Endothelial cell of umbilical vein (primary cell): ENCODE measurements around the gene STMND1. TPM values are rescaled to one million over a fixed set of nuclear protein-coding genes. Genes with fewer than 3 reads are reported as not detected.
"Not testable (repeated sequence)": the region's sequence is repeated elsewhere in the genome, so short reads cannot be mapped to it uniquely, and the experiment has no call there.

ENCODE experiments used
- BruUV-seq: library from RNA; stranded (reverse); fragments of 400-500 nt; replicated peaks from 2 replicates; lab custom pipeline; 2021; lab: Mats Ljungman, UMichigan
- CTCF ChIA-PET: fragments of 300-600, 350-600 bp; sonication (Branson Sonifier 250); formaldehyde crosslinking; loops from one replicate; lab custom pipeline; 2021; ENCODE audit warnings: antibody characterized with exemption, inconsistent platforms; lab: Charles Lee
- POLR2A ChIA-PET: fragments of 300-600, 350-600 bp; sonication (Branson Sonifier 250); formaldehyde crosslinking; loops from one replicate; lab custom pipeline; 2021; ENCODE audit warnings: antibody characterized with exemption, inconsistent platforms; lab: Charles Lee
- DNase-seq: peaks from one replicate; pipeline ENCODE4 v3.0.0-alpha.2; 2011; ENCODE audit warnings: low read depth, low spot score
- FAIRE-seq: peaks from 2 replicates; lab custom pipeline; 2011; peaks lifted over from hg19 to GRCh38; lab: Jason Lieb, UNC
- H2AFZ ChIP-seq: 2 replicates; pipeline ENCODE4 v1.6.0; 2012; ENCODE audit warnings: low read depth, low read length, control low read depth, inconsistent platforms
- H3K27ac ChIP-seq: 2 replicates; pipeline ENCODE4 v1.5.1; 2011; ENCODE audit warnings: low read depth, mild to moderate bottlenecking, control low read depth, low read length, moderate library complexity; ENCODE audit not compliant: insufficient read depth
- H3K27me3 ChIP-seq, 2 experiments: 2 replicates each; pipeline versions ENCODE4 v1.6.0 to v1.6.1; 2011; ENCODE audit warnings: low read length in 2 of 2, mixed read lengths in 1 of 2; ENCODE audit not compliant: control insufficient read depth in 2 of 2, insufficient read depth in 2 of 2
- H3K36me3 ChIP-seq, 2 experiments: 2 replicates in 1 of 2; 3 replicates in 1 of 2; pipeline ENCODE4 v1.5.1; 2011; ENCODE audit warnings: low read length in 2 of 2, mild to moderate bottlenecking in 1 of 2, moderate library complexity in 1 of 2; ENCODE audit not compliant: control insufficient read depth in 2 of 2, insufficient read depth in 2 of 2; ENCODE audit errors: extremely low read depth in 1 of 2
- H3K4me1 ChIP-seq: 3 replicates; pipeline ENCODE4 v1.5.1; 2011; ENCODE audit warnings: mild to moderate bottlenecking, low read length; ENCODE audit not compliant: control insufficient read depth, insufficient read depth; ENCODE audit errors: extremely low read depth
- H3K4me2 ChIP-seq: 2 replicates; pipeline ENCODE4 v1.6.1; 2011; ENCODE audit warnings: low read length, control low read depth, mixed read lengths; ENCODE audit not compliant: insufficient read depth
- H3K4me3 ChIP-seq, 3 experiments: fragments of 200-600 bp in 1 of 3; sonication (generic), shearing (Covaris generic) in 1 of 3; replicated peaks in 1 of 3; 2 replicates each; pipeline ENCODE4 v1.5.1; 2011 to 2016; ENCODE audit warnings: control low read depth in 3 of 3, low read length in 3 of 3, mild to moderate bottlenecking in 2 of 3, inconsistent platforms in 1 of 3, low read depth in 1 of 3, moderate library complexity in 1 of 3; ENCODE audit not compliant: insufficient read depth in 1 of 3
- H3K79me2 ChIP-seq: 2 replicates; pipeline ENCODE4 v1.6.0; 2012; ENCODE audit warnings: low read length, inconsistent platforms; ENCODE audit not compliant: control insufficient read depth, insufficient read depth
- H3K9ac ChIP-seq: replicated peaks from 2 replicates; pipeline ENCODE3; 2011; ENCODE audit warnings: low read length, control low read depth; ENCODE audit not compliant: insufficient read depth; ENCODE audit errors: extremely low read depth
- H3K9me1 ChIP-seq: replicated peaks from 3 replicates; pipeline ENCODE4 v1.6.0; 2011; ENCODE audit warnings: mild to moderate bottlenecking, low read length; ENCODE audit not compliant: control insufficient read depth, insufficient read depth; ENCODE audit errors: extremely low read depth
- H3K9me3 ChIP-seq: replicated peaks from 2 replicates; pipeline ENCODE4 v1.5.1; 2012; ENCODE audit warnings: low read length, inconsistent platforms; ENCODE audit not compliant: control insufficient read depth, insufficient read depth
- H4K20me1 ChIP-seq: replicated peaks from 2 replicates; pipeline ENCODE3; 2011; ENCODE audit warnings: mild to moderate bottlenecking, low read length; ENCODE audit not compliant: control insufficient read depth, insufficient read depth; ENCODE audit errors: extremely low read depth
- EZH2 ChIP-seq: IDR thresholded peaks from 2 replicates; pipeline ENCODE4 v1.6.1; 2012; ENCODE audit warnings: borderline replicate concordance, low read depth, mild to moderate bottlenecking, moderate library complexity, low read length, inconsistent platforms; ENCODE audit not compliant: severe bottlenecking
- FOS ChIP-seq: IDR thresholded peaks from 2 replicates; pipeline ENCODE4 v1.6.1; 2011; ENCODE audit warnings: mild to moderate bottlenecking, low read length, moderate library complexity, borderline replicate concordance; ENCODE audit not compliant: insufficient read depth
- GATA2 ChIP-seq: IDR thresholded peaks from 2 replicates; pipeline ENCODE4 v1.7.0; 2011; ENCODE audit warnings: low read depth, mild to moderate bottlenecking, moderate library complexity, mixed read lengths, low read length; ENCODE audit not compliant: insufficient read length, insufficient read depth
- JUN ChIP-seq: IDR thresholded peaks from 2 replicates; pipeline ENCODE4 v1.6.1; 2011; ENCODE audit warnings: borderline replicate concordance, low read depth; ENCODE audit not compliant: insufficient read length, insufficient read depth
- MYC ChIP-seq: IDR thresholded peaks from one replicate; pipeline ENCODE4 v1.6.1; 2011; ENCODE audit warnings: mild to moderate bottlenecking, low read depth, low read length
- POLR2A ChIP-seq: IDR thresholded peaks from 2 replicates; pipeline ENCODE4 v1.6.1; 2012; ENCODE audit warnings: low read depth, mild to moderate bottlenecking, control low read depth, low read length
- POLR2AphosphoS5 ChIP-seq: IDR thresholded peaks from 2 replicates; pipeline ENCODE4 v1.6.1; 2012; ENCODE audit warnings: low read depth, mild to moderate bottlenecking, control low read depth, low read length, moderate library complexity; ENCODE audit not compliant: insufficient read depth
- dilution Hi-C: fragments of 300-500 bp; cut with MboI; formaldehyde crosslinking; loops from one replicate; pipeline ENCODE4 v1.15.0; 2019; ENCODE audit warnings: low sequenced_read_pairs; ENCODE audit not compliant: extremely low pct_ligation_motif_present
- intact Hi-C: fragments of 100-400 bp; cut with micrococcal nuclease; formaldehyde crosslinking; loops from one replicate; pipeline ENCODE4 v1.10.0; 2022
- polyA plus RNA-seq, 4 experiments: library from polyadenylated mRNA; depleted of rRNA in 3 of 4; stranded (reverse) in 3 of 4; unstranded in 1 of 4; fragments of >200 nt; gene quantifications; 2 replicates each; pipeline versions ENCODE4 v1.2.1 to v1.2.3, GENCODE V29; 2011 to 2012; ENCODE audit warnings: missing spikeins in 1 of 4
- total RNA-seq: library from RNA; stranded (reverse); gene quantifications from 2 replicates; pipeline ENCODE4 v1.2.3, GENCODE V29; 2021
- TF ChIP-seq, protein P1 (sequence below), 2 donors: IDR thresholded peaks; 1 replicate in 1 of 2; 2 replicates in 1 of 2; pipeline ENCODE4 v1.5.1; 2011; ENCODE audit warnings: low read length in 2 of 2, mild to moderate bottlenecking in 2 of 2, moderate library complexity in 2 of 2, control low read depth in 1 of 2, inconsistent platforms in 1 of 2, low read depth in 1 of 2; ENCODE audit not compliant: insufficient read depth in 1 of 2; ENCODE audit errors: extremely low read depth in 1 of 2
- TF ChIP-seq, protein P2 (sequence below): IDR thresholded peaks from 2 replicates; pipeline ENCODE4 v1.6.1; 2011; ENCODE audit not compliant: insufficient read depth, insufficient read length

The STMND1 gene
- total and polyA plus RNA-seq, 2 donors (not counting 3 experiments of a cell fraction or from before 2014, with no cell fraction given), result not detected

DNA sequence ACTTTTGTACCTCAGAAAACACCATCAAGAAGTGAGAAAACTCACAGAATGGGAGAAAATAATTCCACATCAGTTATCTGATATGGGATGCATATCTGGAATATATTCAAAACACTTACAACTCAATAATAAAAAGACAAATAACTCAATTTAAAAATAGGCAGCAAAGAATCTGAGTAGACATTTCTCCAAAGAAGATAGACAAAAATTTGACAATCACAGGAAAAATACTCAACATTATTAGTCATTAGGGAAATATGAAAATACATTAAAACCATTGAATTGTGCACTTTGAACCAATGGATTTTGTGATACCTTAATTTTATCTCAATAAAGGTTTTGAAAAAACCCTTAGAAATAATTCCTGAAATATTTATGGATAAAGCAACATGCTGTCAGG is 36.9 kb upstream of the STMND1 start:
- H2AFZ ChIP-seq, result no peak overlapping the region
- H3K9ac ChIP-seq, result no peak overlapping the region
- BruUV-seq, result no TSS peak
- no peaks in the 10 kb centered on the region for H3K36me3 ChIP-seq
- no peak overlapping the region for H3K4me3 ChIP-seq
- DNase-seq (peak; percentile 17), FAIRE-seq (no peak)
- H4K20me1 ChIP-seq, result no peaks in the 10 kb centered on the region
- POLR2A ChIA-PET, result no interaction called here
- H3K27ac ChIP-seq, result no peak overlapping the region
- intact Hi-C loops (no loop called here), dilution Hi-C loops (no loop called here)
- H3K4me1 ChIP-seq, result peaks cover 16% of the 10 kb centered on the region
- no peaks in the 10 kb centered on the region for H3K9me1 ChIP-seq
- no peaks in the 10 kb centered on the region for H3K79me2 ChIP-seq
- CTCF ChIA-PET, result interaction anchor here (1.2 kb wide), 1 partner anchor 21 kb away, joined by 4 read pairs; no protein-coding TSS in a partner anchor
- no peaks in the 10 kb centered on the region for H3K27me3 ChIP-seq
- H3K9me3 ChIP-seq, result no peaks in the 10 kb centered on the region
- peak; percentile 53 for TF ChIP-seq FOS
- TF ChIP-seq GATA2, result peak; percentile 52
- no peak for TF ChIP-seq POLR2A
- H3K4me2 ChIP-seq, result peak overlapping the region; percentile 13

DNA sequence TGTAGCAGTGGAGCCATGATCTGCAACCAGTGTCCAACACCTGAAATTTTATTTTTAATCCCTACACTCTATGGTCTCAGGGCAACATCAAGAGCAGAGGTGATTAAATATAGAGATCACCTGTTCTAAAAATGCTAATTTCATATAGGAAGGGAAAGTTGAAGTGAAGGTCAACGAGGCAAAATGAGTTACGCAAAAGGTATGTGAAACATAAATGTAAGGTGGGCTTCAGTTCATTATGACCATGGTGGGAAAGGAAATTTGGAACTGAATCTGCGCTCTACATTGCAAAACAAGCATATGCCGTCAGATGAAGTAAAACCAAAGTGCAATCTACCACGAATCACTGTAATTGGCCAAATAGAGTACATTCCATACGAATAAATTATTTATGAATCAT is 35.2 kb upstream of the STMND1 start:
- no peak overlapping the region for H3K4me3 ChIP-seq
- H2AFZ ChIP-seq, result no peak overlapping the region
- CTCF ChIA-PET, result interaction anchor here (0.6 to 1.3 kb wide), 2 partner anchors 20 to 29 kb away, joined by 3 to 4 read pairs; no protein-coding TSS in a partner anchor
- H3K27me3 ChIP-seq, result no peaks in the 10 kb centered on the region
- dilution Hi-C loops, result no loop called here
- H3K79me2 ChIP-seq, result no peaks in the 10 kb centered on the region
- no peak overlapping the region for H3K9ac ChIP-seq
- no peak for DNase-seq
- H3K27ac ChIP-seq, result no peak overlapping the region
- H3K36me3 ChIP-seq, result no peaks in the 10 kb centered on the region
- intact Hi-C loops, result no loop called here
- H3K9me1 ChIP-seq, result no peaks in the 10 kb centered on the region
- TF ChIP-seq POLR2A (no peak), GATA2 (no peak), MYC (no peak), EZH2 (no peak), POLR2AphosphoS5 (no peak), FOS (no peak), JUN (no peak)
- TF ChIP-seq, protein P1, sequence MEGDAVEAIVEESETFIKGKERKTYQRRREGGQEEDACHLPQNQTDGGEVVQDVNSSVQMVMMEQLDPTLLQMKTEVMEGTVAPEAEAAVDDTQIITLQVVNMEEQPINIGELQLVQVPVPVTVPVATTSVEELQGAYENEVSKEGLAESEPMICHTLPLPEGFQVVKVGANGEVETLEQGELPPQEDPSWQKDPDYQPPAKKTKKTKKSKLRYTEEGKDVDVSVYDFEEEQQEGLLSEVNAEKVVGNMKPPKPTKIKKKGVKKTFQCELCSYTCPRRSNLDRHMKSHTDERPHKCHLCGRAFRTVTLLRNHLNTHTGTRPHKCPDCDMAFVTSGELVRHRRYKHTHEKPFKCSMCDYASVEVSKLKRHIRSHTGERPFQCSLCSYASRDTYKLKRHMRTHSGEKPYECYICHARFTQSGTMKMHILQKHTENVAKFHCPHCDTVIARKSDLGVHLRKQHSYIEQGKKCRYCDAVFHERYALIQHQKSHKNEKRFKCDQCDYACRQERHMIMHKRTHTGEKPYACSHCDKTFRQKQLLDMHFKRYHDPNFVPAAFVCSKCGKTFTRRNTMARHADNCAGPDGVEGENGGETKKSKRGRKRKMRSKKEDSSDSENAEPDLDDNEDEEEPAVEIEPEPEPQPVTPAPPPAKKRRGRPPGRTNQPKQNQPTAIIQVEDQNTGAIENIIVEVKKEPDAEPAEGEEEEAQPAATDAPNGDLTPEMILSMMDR (IDR thresholded peaks at IDR 0.05; ENCODE audit: extremely low read depth in 1 of 2, insufficient read depth in 1 of 2, low read depth in 1 of 2, low read length in 2 of 2), result no peak
- TF ChIP-seq, protein P2, sequence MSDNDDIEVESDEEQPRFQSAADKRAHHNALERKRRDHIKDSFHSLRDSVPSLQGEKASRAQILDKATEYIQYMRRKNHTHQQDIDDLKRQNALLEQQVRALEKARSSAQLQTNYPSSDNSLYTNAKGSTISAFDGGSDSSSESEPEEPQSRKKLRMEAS, result no peak
- no peak overlapping the region for H3K4me2 ChIP-seq
- H3K4me1 ChIP-seq, result peaks cover 16% of the 10 kb centered on the region
- no peak for FAIRE-seq
- POLR2A ChIA-PET, result no interaction called here
- H4K20me1 ChIP-seq, result no peaks in the 10 kb centered on the region
- BruUV-seq, result no TSS peak
- no peaks in the 10 kb centered on the region for H3K9me3 ChIP-seq

DNA sequence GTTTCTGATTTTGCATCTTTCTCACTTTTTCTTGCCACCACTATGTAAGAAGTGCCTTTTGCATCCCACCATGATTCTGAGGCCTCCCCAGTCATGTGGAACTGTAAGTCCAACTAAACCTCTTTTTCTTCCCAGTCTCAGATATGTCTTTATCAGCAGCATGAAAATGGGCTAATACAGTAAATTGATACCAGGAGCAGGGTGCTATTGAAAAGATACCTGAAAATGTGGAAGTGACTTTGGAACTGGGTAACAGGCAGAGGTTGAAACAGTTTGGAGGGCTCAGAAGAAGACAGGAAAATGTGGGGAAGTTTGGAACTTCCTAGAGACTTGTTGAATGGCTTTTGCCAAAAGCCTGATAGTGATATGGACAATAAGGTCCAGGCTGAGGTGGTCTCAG is 32.9 kb upstream of the STMND1 start:
- H3K27ac ChIP-seq, H3K4me3 ChIP-seq, H4K20me1 ChIP-seq, CTCF ChIA-PET, POLR2A ChIA-PET, H3K9ac ChIP-seq, dilution Hi-C loops, H3K9me1 ChIP-seq, BruUV-seq, FAIRE-seq, H3K9me3 ChIP-seq, intact Hi-C loops, H3K4me2 ChIP-seq, H3K36me3 ChIP-seq, H3K27me3 ChIP-seq, DNase-seq, H2AFZ ChIP-seq, H3K79me2 ChIP-seq: not testable (repeated sequence)
- peaks cover 16% of the 10 kb centered on the region for H3K4me1 ChIP-seq
